GM23338 (cell line): ENCODE measurements around the gene EXOC4. TPM values are rescaled to one million over a fixed set of nuclear protein-coding genes. Genes with fewer than 3 reads are reported as not detected.

Experiments used
- ATAC-seq: fragments of 200-7000 bp; cut with Tn5 transposase; 3 replicates; pipeline ENCODE4 v1.9.1; 2020
- DNase-seq: peaks from one replicate; pipeline ENCODE4 v3.0.0-alpha.2; 2015; ENCODE audit warnings: low spot score
- H2AFZ ChIP-seq: fragments of 200-600 bp; sonication (generic); 2 replicates; pipeline ENCODE4 v1.8.0; 2016; ENCODE audit warnings: antibody characterized with exemption, mild to moderate bottlenecking, moderate library complexity
- H3F3A ChIP-seq: fragments of 200-600 bp; sonication (generic); replicated peaks from 2 replicates; pipeline ENCODE4 v1.8.0; 2017; ENCODE audit warnings: antibody characterized with exemption, mixed run types, low read depth
- H3K27ac ChIP-seq: fragments of 200-600 bp; sonication (generic); 2 replicates; pipeline ENCODE4 v1.6.1; 2016; ENCODE audit warnings: low read depth
- H3K27me3 ChIP-seq: fragments of 200-600 bp; sonication (generic); 2 replicates; pipeline ENCODE4 v1.8.0; 2016; ENCODE audit warnings: mild to moderate bottlenecking, mixed run types, moderate library complexity; ENCODE audit not compliant: insufficient read depth
- H3K36me3 ChIP-seq: fragments of 200-600 bp; sonication (generic); 2 replicates; pipeline ENCODE4 v1.8.0; 2016; ENCODE audit warnings: mild to moderate bottlenecking; ENCODE audit not compliant: insufficient read depth
- H3K4me1 ChIP-seq: fragments of 200-600 bp; sonication (generic); 2 replicates; pipeline ENCODE4 v1.8.0; 2016; ENCODE audit warnings: mild to moderate bottlenecking, moderate library complexity; ENCODE audit not compliant: insufficient read depth
- H3K4me2 ChIP-seq: fragments of 200-600 bp; sonication (generic); 2 replicates; pipeline ENCODE4 v1.7.1; 2017; ENCODE audit warnings: mixed run types
- H3K4me3 ChIP-seq: fragments of 200-600 bp; sonication (generic); 2 replicates; pipeline ENCODE4 v1.6.1; 2016; ENCODE audit warnings: mixed run types
- H3K79me2 ChIP-seq: fragments of 200-600 bp; sonication (generic); replicated peaks from 2 replicates; pipeline ENCODE4 v1.8.0; 2017; ENCODE audit warnings: mild to moderate bottlenecking; ENCODE audit not compliant: insufficient read depth
- H3K9me2 ChIP-seq: fragments of 200-600 bp; sonication (generic); 2 replicates; pipeline ENCODE4 v1.8.0; 2017; ENCODE audit not compliant: insufficient read depth
- H4K20me1 ChIP-seq: fragments of 200-600 bp; sonication (generic); replicated peaks from 2 replicates; pipeline ENCODE4 v1.8.0; 2017; ENCODE audit warnings: mild to moderate bottlenecking; ENCODE audit not compliant: insufficient read depth
- H3K27ac Mint-ChIP-seq: 2 replicates; pipeline ENCODE4 v1.8.0; 2020; ENCODE audit warnings: inconsistent platforms, mild to moderate bottlenecking, moderate library complexity, mixed read lengths
- H3K27me3 Mint-ChIP-seq: 3 replicates; pipeline ENCODE4 v1.8.0; 2022; ENCODE audit warnings: low read depth, mild to moderate bottlenecking, moderate library complexity, mixed read lengths, inconsistent platforms; ENCODE audit not compliant: insufficient read depth, poor library complexity
- H3K36me3 Mint-ChIP-seq: 3 replicates; pipeline ENCODE4 v1.8.0; 2021; ENCODE audit warnings: low read depth, mild to moderate bottlenecking, inconsistent platforms, moderate library complexity, mixed read lengths
- H3K4me1 Mint-ChIP-seq: 3 replicates; pipeline ENCODE4 v1.8.0; 2020; ENCODE audit warnings: mild to moderate bottlenecking, inconsistent platforms, mixed read lengths
- H3K4me3 Mint-ChIP-seq: 3 replicates; pipeline ENCODE4 v1.8.0; 2021; ENCODE audit warnings: moderate library complexity, mild to moderate bottlenecking, inconsistent platforms, mixed read lengths
- H3K9me3 Mint-ChIP-seq: 3 replicates; pipeline ENCODE4 v1.8.0; 2020; ENCODE audit warnings: moderate library complexity, mild to moderate bottlenecking, inconsistent platforms, mixed read lengths
- CREB1 ChIP-seq: fragments of 250-450 bp; sonication (Bioruptor Pico); IDR thresholded peaks from 2 replicates; pipeline ENCODE4 v1.5.0; 2020; ENCODE audit warnings: low read depth, mild to moderate bottlenecking, moderate library complexity
- ETS1 ChIP-seq: IDR thresholded peaks from 2 replicates; pipeline ENCODE4 v1.6.1; 2016; ENCODE audit warnings: antibody characterized with exemption
- polyA plus RNA-seq: library from polyadenylated mRNA; unstranded; fragments of >200 nt; fragmentation: Nextera tagmentation; extraction: Ambion mirVana; gene quantifications from 2 replicates; pipeline ENCODE4 v1.2.1, GENCODE V29; 2016
- total RNA-seq: library from RNA; depleted of rRNA; stranded (reverse); fragments of >200 nt; shearing (Covaris generic); gene quantifications from 2 replicates; pipeline ENCODE4 v1.2.3, GENCODE V29; 2014
- TF ChIP-seq, protein P1 (sequence below): IDR thresholded peaks from one replicate; pipeline ENCODE4 v1.6.1; 2018; ENCODE audit warnings: antibody characterized with exemption; ENCODE audit not compliant: unreplicated experiment

The EXOC4 gene
- total and polyA plus RNA-seq, 2 experiments from 2014 or later, result 37.5 to 52.7 TPM

GRCh38 chr7:133477791-133478190 is 224.9 kb downstream of the EXOC4 start (continued):
- TF ChIP-seq, protein P1, sequence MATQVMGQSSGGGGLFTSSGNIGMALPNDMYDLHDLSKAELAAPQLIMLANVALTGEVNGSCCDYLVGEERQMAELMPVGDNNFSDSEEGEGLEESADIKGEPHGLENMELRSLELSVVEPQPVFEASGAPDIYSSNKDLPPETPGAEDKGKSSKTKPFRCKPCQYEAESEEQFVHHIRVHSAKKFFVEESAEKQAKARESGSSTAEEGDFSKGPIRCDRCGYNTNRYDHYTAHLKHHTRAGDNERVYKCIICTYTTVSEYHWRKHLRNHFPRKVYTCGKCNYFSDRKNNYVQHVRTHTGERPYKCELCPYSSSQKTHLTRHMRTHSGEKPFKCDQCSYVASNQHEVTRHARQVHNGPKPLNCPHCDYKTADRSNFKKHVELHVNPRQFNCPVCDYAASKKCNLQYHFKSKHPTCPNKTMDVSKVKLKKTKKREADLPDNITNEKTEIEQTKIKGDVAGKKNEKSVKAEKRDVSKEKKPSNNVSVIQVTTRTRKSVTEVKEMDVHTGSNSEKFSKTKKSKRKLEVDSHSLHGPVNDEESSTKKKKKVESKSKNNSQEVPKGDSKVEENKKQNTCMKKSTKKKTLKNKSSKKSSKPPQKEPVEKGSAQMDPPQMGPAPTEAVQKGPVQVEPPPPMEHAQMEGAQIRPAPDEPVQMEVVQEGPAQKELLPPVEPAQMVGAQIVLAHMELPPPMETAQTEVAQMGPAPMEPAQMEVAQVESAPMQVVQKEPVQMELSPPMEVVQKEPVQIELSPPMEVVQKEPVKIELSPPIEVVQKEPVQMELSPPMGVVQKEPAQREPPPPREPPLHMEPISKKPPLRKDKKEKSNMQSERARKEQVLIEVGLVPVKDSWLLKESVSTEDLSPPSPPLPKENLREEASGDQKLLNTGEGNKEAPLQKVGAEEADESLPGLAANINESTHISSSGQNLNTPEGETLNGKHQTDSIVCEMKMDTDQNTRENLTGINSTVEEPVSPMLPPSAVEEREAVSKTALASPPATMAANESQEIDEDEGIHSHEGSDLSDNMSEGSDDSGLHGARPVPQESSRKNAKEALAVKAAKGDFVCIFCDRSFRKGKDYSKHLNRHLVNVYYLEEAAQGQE, result no peak
- no peak for TF ChIP-seq ETS1

DNA sequence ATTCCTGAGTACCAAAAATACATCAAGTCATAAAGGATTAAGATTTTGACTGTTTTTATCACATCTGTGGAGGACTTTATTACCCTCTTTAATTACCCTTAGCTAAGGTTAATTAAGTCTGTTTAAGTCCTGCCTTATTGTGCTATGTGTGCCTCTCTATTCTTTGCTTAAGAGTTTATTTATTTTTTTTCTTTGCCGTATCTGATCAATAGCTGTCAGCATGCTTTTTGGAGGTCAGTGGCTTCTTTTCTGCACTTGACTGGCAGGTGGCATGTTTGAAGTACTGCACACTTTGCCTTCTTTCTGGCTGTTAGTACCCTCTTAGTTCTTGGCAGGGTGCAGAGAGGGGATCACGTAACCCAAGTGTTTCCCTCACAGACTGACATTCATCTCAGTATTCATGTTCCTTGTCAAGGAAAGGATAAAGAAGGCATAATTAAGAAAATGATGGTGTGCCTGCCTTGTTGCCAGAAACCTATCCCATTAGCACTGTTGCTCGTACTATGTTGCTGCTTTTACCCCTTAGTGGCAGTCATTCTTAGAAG is 225.8 kb downstream of the EXOC4 start:
- Histone ChIP-seq H3F3A (no peaks in the 10 kb centered on the region), H3K79me2 (no peaks in the 10 kb centered on the region), H3K4me1 (no peaks in the 10 kb centered on the region), H2AFZ (no peak overlapping the region), H3K4me2 (no peak overlapping the region), H4K20me1 (no peaks in the 10 kb centered on the region), H3K27me3 (no peaks in the 10 kb centered on the region), H3K4me3 (no peak overlapping the region), H3K27ac (no peak overlapping the region), H3K9me2 (no peaks in the 10 kb centered on the region), H3K36me3 (no peaks in the 10 kb centered on the region)
- H3K9me3 Mint-ChIP-seq, result no peaks in the 10 kb centered on the region; the same call in 2 of the 3 replicates
- H3K27me3 Mint-ChIP-seq, result peaks cover 2% of the 10 kb centered on the region
- no peak for TF ChIP-seq CREB1 (CRISPR knock-in tag)
- TF ChIP-seq, protein P1, result no peak
- no peaks in the 10 kb centered on the region; the same call in 1 of the 3 replicates for H3K36me3 Mint-ChIP-seq
- no peak overlapping the region for H3K27ac Mint-ChIP-seq
- DNase-seq (no peak), ATAC-seq (no peak)
- no peak overlapping the region for H3K4me3 Mint-ChIP-seq
- peaks cover 3% of the 10 kb centered on the region; the same call in 1 of the 3 replicates for H3K4me1 Mint-ChIP-seq
